HL-60 (cell line): Measurements from ENCODE around the gene RGS6.

Source experiments
- POLR2AphosphoS5 ChIP-seq: IDR thresholded peaks from 2 replicates; pipeline ENCODE4 v1.6.1; 2012; ENCODE audit warnings: low read depth
- TF ChIP-seq, protein P1 (sequence below): IDR thresholded peaks from one replicate; pipeline ENCODE4 v1.5.1; 2011; ENCODE audit warnings: low read length, control low read depth, inconsistent platforms; ENCODE audit not compliant: insufficient read depth

DNA sequence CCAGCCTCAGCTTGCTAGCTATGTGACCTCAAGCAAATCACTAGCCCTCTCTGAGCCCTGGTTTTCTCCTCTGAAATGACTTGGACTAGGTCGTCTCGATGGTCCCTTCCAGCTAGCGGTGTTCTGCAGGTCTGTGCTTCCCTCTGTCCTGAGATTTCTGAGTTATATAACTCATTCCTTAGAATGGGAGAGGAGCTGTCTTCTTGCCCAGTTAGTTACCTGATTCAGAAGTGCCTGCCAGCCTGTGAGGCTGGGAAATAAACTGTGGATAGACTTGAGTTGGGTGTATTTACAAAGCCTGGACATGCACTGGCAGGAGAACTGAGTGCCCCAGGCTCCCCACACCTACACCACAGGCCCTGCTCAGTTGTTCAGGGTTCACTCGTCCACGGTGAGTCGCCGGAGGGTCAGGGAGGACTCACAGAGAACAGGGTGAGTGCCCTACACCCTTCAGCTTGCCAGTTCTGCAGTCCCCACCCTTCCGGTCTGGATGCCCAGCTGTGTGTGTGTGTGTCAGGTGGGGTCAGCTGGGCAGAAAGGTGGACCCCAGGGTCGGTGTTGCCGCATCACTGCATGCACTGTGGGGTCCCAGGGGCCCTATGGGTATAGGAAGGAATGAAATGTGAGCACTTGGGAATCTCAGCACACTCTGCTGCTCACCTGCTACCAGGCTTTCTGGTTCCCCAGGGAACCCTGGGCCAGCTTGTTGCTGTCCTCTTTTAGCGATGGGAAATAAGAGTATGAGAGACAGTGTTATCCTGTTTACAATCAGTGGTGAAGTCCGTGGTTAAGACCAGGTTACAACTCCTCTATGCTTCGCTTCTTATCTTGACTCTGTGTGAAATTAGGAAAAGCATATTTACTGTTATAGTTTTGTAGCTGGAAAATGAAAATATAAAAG lies 613.4 kb downstream of the RGS6 start:
- TF ChIP-seq POLR2AphosphoS5 = no peak
- TF ChIP-seq, protein P1, sequence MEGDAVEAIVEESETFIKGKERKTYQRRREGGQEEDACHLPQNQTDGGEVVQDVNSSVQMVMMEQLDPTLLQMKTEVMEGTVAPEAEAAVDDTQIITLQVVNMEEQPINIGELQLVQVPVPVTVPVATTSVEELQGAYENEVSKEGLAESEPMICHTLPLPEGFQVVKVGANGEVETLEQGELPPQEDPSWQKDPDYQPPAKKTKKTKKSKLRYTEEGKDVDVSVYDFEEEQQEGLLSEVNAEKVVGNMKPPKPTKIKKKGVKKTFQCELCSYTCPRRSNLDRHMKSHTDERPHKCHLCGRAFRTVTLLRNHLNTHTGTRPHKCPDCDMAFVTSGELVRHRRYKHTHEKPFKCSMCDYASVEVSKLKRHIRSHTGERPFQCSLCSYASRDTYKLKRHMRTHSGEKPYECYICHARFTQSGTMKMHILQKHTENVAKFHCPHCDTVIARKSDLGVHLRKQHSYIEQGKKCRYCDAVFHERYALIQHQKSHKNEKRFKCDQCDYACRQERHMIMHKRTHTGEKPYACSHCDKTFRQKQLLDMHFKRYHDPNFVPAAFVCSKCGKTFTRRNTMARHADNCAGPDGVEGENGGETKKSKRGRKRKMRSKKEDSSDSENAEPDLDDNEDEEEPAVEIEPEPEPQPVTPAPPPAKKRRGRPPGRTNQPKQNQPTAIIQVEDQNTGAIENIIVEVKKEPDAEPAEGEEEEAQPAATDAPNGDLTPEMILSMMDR = no peak
